ENCODE measurements around the gene FXYD3.

The FXYD3 gene

GRCh38 chr19:35162471-35163326 lies 47.1 kb downstream of the FXYD3 start:
- no peak for DNase-seq (ENCODE audit: low spot score)

- no peak for DNase-seq (ENCODE audit: low spot score)
Observed at GRCh38 chr19:35164418-35164817, 48.8 kb downstream of the FXYD3 start.

GRCh38 chr19:35165200-35166058 lies 49.8 kb downstream of the FXYD3 start:
- no peak for DNase-seq (ENCODE audit: low spot score)

GRCh38 chr19:35166100-35167063 lies 50.8 kb downstream of the FXYD3 start:
- DNase-seq (ENCODE audit: low spot score) = no peak

GRCh38 chr19:35167251-35168119 lies 51.9 kb downstream of the FXYD3 start:
- no peak for DNase-seq (ENCODE audit: low spot score)

GRCh38 chr19:35168196-35168595 lies 52.6 kb downstream of the FXYD3 start:
- no peak for DNase-seq (ENCODE audit: low spot score)

- no peak for DNase-seq (ENCODE audit: low spot score)
Observed at GRCh38 chr19:35169221-35169995, 53.8 kb downstream of the FXYD3 start.

GRCh38 chr19:35170359-35171061 lies 54.9 kb downstream of the FXYD3 start:
- DNase-seq (ENCODE audit: low spot score) = no peak

GRCh38 chr19:35171730-35172129 lies 56.1 kb downstream of the FXYD3 start:
- no peak for DNase-seq (ENCODE audit: low spot score)

All from AG08396 (cell line).